Type B pancreatic cell (in vitro differentiated cells): ENCODE results near the gene NAB2. TPM values are rescaled to one million over a fixed set of nuclear protein-coding genes. Genes with fewer than 3 reads are reported as not detected.

Source experiments
- DNase-seq: peaks from one replicate; pipeline ENCODE4 v3.0.0; 2021; ENCODE audit warnings: mixed read lengths; ENCODE audit not compliant: unreplicated experiment; ENCODE audit errors: extremely low spot score
- H3K27ac Mint-ChIP-seq: 2 replicates; pipeline ENCODE4 v1.8.0; 2021; ENCODE audit warnings: mild to moderate bottlenecking, mixed read lengths
- H3K27me3 Mint-ChIP-seq: 2 replicates; pipeline ENCODE4 v1.8.0; 2021; ENCODE audit warnings: mixed read lengths
- H3K36me3 Mint-ChIP-seq: 2 replicates; pipeline ENCODE4 v1.8.0; 2021; ENCODE audit warnings: mixed read lengths
- H3K4me1 Mint-ChIP-seq: one replicate; pipeline ENCODE4 v1.8.0; 2021; ENCODE audit warnings: mixed read lengths; ENCODE audit not compliant: unreplicated experiment
- H3K4me3 Mint-ChIP-seq: 2 replicates; pipeline ENCODE4 v1.8.0; 2021; ENCODE audit warnings: mild to moderate bottlenecking, mixed read lengths
- H3K9me3 Mint-ChIP-seq: 2 replicates; pipeline ENCODE4 v1.8.0; 2021; ENCODE audit warnings: mixed read lengths
- CTCF ChIP-seq: fragments of 200-600 bp; sonication (generic); conservative IDR thresholded peaks from 2 replicates; pipeline ENCODE4 v1.5.0; 2021; ENCODE audit warnings: antibody characterized with exemption, mild to moderate bottlenecking
- total RNA-seq: library from RNA; stranded (reverse); gene quantifications from 2 replicates; pipeline ENCODE4 v1.2.1, GENCODE V29; 2021; ENCODE audit warnings: low replicate concordance

The NAB2 gene
- total RNA-seq, 1 donor from 2014 or later: 48.3 TPM

DNA sequence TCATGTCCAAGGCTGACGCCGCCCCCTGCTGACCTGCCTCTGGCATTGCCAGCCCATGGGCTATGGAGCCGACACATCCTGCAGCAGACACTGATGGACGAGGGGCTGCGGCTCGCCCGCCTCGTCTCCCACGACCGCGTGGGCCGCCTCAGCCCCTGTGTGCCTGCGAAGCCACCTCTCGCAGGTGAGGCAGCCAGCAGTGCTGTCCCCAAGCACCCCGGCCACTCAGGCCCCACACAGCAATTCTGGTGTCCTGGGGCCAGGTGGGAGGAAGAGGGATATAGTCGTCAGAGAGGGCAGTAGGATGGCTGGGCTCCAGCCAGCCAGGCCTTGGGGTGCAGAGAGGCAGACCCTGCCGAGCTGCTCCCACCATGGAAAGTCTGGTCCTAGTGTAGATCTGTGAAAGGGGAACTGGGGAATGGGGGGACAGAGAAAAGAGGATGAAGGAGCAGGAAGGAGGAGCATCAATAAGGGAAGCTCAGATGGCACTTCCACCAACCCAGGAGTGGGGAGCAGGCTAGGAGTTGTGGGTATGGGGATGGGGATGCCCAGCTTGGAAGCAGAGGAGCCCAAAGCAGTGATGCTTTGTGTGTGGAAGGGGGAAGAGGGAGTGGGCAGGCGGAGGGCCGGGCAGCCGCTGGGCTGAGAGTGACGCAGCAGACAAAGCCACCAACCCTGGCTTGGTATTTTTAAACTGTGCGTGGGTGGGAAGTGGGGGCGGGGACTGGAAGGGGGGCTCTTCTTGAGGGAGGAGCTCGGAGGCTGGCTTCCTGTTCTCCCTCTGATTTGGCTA lies 4.7 kb downstream of the NAB2 start:
- H3K27ac Mint-ChIP-seq: peak overlapping the region; percentile 97
- H3K4me1 Mint-ChIP-seq: peaks cover 39% of the 10 kb centered on the region
- no peak for DNase-seq
- peak overlapping the region; percentile 81 for H3K4me3 Mint-ChIP-seq
- peaks cover 22% of the 10 kb centered on the region for H3K36me3 Mint-ChIP-seq
- peak; percentile 75 for TF ChIP-seq CTCF
- H3K27me3 Mint-ChIP-seq: no peaks in the 10 kb centered on the region
- no peaks in the 10 kb centered on the region for H3K9me3 Mint-ChIP-seq

GRCh38 chr12:57094208-57095160 lies 5.6 kb downstream of the NAB2 start:
- no peak for DNase-seq
- H3K9me3 Mint-ChIP-seq: no peaks in the 10 kb centered on the region
- peak overlapping the region; percentile 62 for H3K4me3 Mint-ChIP-seq
- no peaks in the 10 kb centered on the region for H3K27me3 Mint-ChIP-seq
- H3K4me1 Mint-ChIP-seq: peaks cover 39% of the 10 kb centered on the region
- no peak for TF ChIP-seq CTCF
- peaks cover 29% of the 10 kb centered on the region for H3K36me3 Mint-ChIP-seq
- peak overlapping the region; percentile 97 for H3K27ac Mint-ChIP-seq

GRCh38 chr12:57095440-57095839 lies 6.5 kb downstream of the NAB2 start:
- peaks cover 38% of the 10 kb centered on the region for H3K4me1 Mint-ChIP-seq
- peak overlapping the region; percentile 97 for H3K27ac Mint-ChIP-seq
- H3K9me3 Mint-ChIP-seq: no peaks in the 10 kb centered on the region
- no peak for TF ChIP-seq CTCF
- DNase-seq: no peak
- H3K4me3 Mint-ChIP-seq: no peak overlapping the region
- peaks cover 29% of the 10 kb centered on the region for H3K36me3 Mint-ChIP-seq
- H3K27me3 Mint-ChIP-seq: no peaks in the 10 kb centered on the region

DNA sequence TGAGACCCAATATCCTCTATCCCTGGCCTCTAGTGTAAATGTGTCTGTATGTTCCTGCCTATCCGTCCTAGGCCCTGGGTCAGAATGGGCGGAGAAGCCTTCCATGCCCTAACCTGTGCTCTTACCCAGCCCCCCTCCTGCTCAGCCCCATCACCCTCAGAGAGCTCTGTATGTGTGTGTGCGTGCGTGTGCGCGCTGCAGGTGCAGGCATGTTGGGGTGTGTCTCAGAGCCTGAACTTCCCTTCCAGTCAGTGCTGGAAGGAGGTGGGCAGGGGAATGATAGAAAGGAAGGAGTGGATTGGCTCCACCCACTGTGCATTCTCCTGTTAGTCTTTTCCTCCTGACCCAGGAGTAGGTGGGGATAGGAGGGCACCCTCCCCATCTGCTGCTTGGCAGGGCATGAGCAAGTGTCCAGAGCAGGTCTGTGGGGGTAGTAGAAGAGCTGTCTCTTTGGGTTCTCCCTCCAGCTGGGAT lies 7.2 kb downstream of the NAB2 start:
- H3K27me3 Mint-ChIP-seq: no peaks in the 10 kb centered on the region
- peaks cover 26% of the 10 kb centered on the region for H3K36me3 Mint-ChIP-seq
- no peaks in the 10 kb centered on the region for H3K9me3 Mint-ChIP-seq
- TF ChIP-seq CTCF: no peak
- peak overlapping the region; percentile 97 for H3K27ac Mint-ChIP-seq
- DNase-seq: no peak
- peak overlapping the region; percentile 75 for H3K4me3 Mint-ChIP-seq
- H3K4me1 Mint-ChIP-seq: peaks cover 33% of the 10 kb centered on the region

DNA sequence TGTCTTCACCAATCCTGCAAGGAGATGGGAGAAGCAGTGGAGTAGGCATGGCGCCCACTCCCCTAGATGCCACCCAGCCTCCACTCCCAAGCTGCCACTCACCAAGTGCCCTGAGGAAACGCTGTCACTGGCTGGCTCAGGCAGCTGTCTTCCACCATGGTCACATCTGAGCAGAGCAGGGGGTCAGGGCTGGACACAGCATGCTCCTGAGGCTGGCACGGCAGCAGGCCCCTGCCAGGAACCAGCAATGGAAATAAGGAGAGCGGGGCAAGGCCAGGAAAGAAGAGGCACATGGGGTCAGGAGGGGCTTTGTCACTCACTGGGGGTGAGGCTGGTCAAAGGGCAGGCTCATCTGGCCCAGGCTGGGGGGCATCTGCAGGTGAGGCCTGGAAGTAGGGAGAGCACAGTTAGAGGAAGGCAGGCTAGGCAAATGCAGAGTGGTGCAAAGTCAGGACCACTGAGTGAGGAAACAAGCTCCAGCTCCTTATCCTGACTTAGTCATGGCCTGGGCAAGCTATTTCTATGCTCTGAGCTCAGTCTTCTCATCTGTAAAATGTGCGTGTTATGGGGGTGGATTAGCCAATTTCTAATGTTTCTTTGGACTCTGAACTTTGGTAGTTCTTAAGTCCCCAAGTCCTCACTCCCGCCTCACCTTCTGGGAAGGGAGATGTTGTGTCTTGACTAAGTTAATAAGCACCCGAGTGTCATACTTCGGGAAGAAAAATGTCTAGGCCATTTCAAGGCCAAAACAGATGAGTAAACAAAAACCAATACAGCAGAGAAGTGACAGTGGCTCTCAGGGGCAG lies 8.0 kb downstream of the NAB2 start:
- Mint-ChIP-seq H3K27ac (peak overlapping the region; percentile 97), H3K36me3 (peaks cover 26% of the 10 kb centered on the region), H3K4me1 (peaks cover 31% of the 10 kb centered on the region), H3K9me3 (no peaks in the 10 kb centered on the region), H3K4me3 (no peak overlapping the region), H3K27me3 (no peaks in the 10 kb centered on the region)
- no peak for TF ChIP-seq CTCF
- DNase-seq: no peak
